Measurements from ENCODE around the gene IMPDH1. TPM values are rescaled to one million over a fixed set of nuclear protein-coding genes. Genes with fewer than 3 reads are reported as not detected.

Gene IMPDH1
- total RNA-seq, 1 experiment from 2014 or later: 119 TPM

DNA sequence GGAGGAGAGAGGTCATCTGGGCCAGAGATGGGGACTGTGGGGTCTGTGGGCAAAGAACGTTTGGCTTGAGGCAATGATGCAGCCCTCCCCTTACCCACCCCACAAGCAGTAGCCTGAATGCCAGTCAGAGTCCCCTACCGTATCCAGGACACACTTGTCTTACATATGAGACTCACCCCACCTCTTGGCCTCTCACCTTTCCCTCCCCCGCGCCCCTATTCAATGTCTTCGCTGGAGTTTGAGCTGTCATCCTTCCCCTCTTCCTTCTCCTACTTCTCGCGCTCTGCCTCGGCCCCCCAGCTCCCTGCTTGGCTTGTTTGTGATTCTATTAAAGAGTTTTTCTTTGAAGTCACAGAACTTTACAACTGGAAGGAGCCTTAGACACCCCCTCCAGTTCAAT, 57.1 kb downstream of the IMPDH1 start:
- no peaks in the 10 kb centered on the region for H3K9me2 ChIP-seq (ENCODE audit: insufficient read depth)
- H2AFZ ChIP-seq: no peak overlapping the region
- H3K4me2 ChIP-seq: no peak overlapping the region
- no peaks in the 10 kb centered on the region for H3K36me3 ChIP-seq (ENCODE audit: low read depth)
- no peak for DNase-seq
- no peak overlapping the region for H3K4me3 ChIP-seq
- no peak overlapping the region for H3K27ac ChIP-seq
- BruUV-seq (replicated peaks): no TSS peak
- no peaks in the 10 kb centered on the region for H3K79me2 ChIP-seq (ENCODE audit: low read depth)
- no peaks in the 10 kb centered on the region for H3K27me3 ChIP-seq (ENCODE audit: insufficient read depth, low read depth)
- H3K4me1 ChIP-seq (replicated peaks; ENCODE audit: insufficient read depth): peaks cover 29% of the 10 kb centered on the region
- H3K9me3 ChIP-seq (ENCODE audit: insufficient read depth, low read depth): no peaks in the 10 kb centered on the region
- CTCF ChIA-PET: interaction anchor here (0.7 kb wide), 1 partner anchor 38 kb away, joined by 5 read pairs; no protein-coding TSS in a partner anchor
- H4K20me1 ChIP-seq (ENCODE audit: insufficient read depth): no peaks in the 10 kb centered on the region
- TF ChIP-seq, protein P1, sequence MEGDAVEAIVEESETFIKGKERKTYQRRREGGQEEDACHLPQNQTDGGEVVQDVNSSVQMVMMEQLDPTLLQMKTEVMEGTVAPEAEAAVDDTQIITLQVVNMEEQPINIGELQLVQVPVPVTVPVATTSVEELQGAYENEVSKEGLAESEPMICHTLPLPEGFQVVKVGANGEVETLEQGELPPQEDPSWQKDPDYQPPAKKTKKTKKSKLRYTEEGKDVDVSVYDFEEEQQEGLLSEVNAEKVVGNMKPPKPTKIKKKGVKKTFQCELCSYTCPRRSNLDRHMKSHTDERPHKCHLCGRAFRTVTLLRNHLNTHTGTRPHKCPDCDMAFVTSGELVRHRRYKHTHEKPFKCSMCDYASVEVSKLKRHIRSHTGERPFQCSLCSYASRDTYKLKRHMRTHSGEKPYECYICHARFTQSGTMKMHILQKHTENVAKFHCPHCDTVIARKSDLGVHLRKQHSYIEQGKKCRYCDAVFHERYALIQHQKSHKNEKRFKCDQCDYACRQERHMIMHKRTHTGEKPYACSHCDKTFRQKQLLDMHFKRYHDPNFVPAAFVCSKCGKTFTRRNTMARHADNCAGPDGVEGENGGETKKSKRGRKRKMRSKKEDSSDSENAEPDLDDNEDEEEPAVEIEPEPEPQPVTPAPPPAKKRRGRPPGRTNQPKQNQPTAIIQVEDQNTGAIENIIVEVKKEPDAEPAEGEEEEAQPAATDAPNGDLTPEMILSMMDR (conservative IDR thresholded peaks at IDR 0.05): no peak
- no peak for TF ChIP-seq EZH2 (IDR thresholded peaks at IDR 0.05; ENCODE audit: low read depth)
- intact Hi-C loops (cut with micrococcal nuclease; ENCODE audit: unreplicated experiment): no loop called here
- H3F3A ChIP-seq (ENCODE audit: insufficient read depth, low read depth): peaks cover 8% of the 10 kb centered on the region; the same call in 1 of the 2 replicates
- POLR2A ChIA-PET (ENCODE audit: unreplicated experiment): no interaction called here

DNA sequence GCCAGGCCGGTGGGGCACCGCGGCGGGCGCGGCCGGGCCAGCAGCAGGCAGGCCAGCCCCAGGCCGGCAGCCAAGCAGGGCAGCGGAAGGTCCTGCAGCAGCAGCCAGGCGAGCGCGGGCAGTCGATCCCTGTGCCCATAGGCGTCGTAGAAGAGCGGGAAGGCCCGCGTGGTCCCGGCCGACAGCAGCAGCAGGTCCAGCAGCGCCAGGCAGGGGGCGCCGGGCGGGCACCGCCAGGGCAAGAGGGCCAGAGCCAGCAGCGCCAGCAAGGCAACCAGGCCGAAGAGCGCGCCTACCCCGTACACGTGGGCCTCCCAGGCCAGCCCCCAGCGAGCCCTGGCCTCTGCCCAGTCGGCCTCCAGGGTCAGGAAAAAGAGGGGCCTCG, 57.6 kb downstream of the IMPDH1 start:
- no peaks in the 10 kb centered on the region for H4K20me1 ChIP-seq (ENCODE audit: insufficient read depth)
- H3K4me1 ChIP-seq (replicated peaks; ENCODE audit: insufficient read depth): peaks cover 24% of the 10 kb centered on the region
- H3F3A ChIP-seq (ENCODE audit: insufficient read depth, low read depth): peaks cover 8% of the 10 kb centered on the region; the same call in 1 of the 2 replicates
- no peaks in the 10 kb centered on the region for H3K79me2 ChIP-seq (ENCODE audit: low read depth)
- ChIA-PET CTCF (no interaction called here), POLR2A (ENCODE audit: unreplicated experiment) (no interaction called here)
- H3K9me3 ChIP-seq (ENCODE audit: insufficient read depth, low read depth): no peaks in the 10 kb centered on the region
- no peak overlapping the region for H3K27ac ChIP-seq
- TF ChIP-seq, protein P1 (conservative IDR thresholded peaks at IDR 0.05): no peak
- no peak for TF ChIP-seq EZH2 (IDR thresholded peaks at IDR 0.05; ENCODE audit: low read depth)
- no peak overlapping the region for H2AFZ ChIP-seq
- no peak overlapping the region for H3K4me3 ChIP-seq
- H3K27me3 ChIP-seq (ENCODE audit: insufficient read depth, low read depth): no peaks in the 10 kb centered on the region
- intact Hi-C loops (cut with micrococcal nuclease; ENCODE audit: unreplicated experiment): no loop called here
- DNase-seq: no peak
- H3K36me3 ChIP-seq (ENCODE audit: low read depth): no peaks in the 10 kb centered on the region
- BruUV-seq (replicated peaks): no TSS peak
- H3K9me2 ChIP-seq (ENCODE audit: insufficient read depth): no peaks in the 10 kb centered on the region
- H3K4me2 ChIP-seq: no peak overlapping the region

DNA sequence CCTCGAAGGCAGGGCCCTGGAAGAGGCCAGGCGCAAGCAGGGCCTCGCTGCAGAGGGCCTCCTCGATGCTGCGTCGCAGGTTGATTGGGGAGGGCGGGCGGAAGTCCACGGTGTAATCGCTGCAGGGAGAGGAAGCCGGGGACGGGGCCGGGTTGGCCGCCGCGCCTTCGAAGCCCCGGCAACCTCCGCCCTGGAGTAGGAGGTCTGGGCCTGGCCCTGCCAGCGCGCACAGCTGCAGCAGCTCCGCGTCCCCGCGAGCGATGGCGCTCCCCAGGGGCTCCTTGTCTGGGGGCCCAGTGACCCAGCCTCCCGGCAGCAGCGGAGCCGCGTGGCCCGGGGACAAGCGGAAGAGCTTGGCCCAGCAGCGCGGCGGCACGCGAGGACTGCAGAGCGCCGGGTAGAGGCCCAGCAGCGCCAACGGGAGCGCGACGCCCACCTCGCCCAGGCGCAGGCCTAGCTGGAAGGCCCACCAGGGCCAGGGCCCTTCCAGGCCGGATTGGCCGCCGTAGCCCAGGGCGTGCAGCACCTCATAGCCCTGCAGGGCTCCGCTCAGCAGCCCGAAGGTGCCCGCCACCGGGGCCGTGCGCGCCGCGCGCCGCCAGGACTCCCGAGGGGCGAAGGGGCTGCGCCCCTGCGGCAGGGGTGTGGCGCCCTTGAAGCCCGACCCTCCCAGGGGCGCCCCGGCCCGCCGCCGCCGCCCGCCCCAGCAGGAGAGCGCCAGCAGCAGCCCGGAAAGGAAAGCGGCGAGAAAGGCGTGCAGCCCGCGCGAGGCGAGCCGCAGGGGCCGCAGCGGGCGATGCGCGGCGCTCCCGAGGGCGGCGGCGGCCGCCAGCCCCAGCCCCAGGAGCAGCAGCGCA, 58.3 kb downstream of the IMPDH1 start:
- H3K27ac ChIP-seq: no peak overlapping the region
- H2AFZ ChIP-seq: no peak overlapping the region
- H3K4me3 ChIP-seq: no peak overlapping the region
- no peaks in the 10 kb centered on the region for H3K36me3 ChIP-seq (ENCODE audit: low read depth)
- no peaks in the 10 kb centered on the region for H3K9me2 ChIP-seq (ENCODE audit: insufficient read depth)
- no peak for DNase-seq
- H4K20me1 ChIP-seq (ENCODE audit: insufficient read depth): no peaks in the 10 kb centered on the region
- intact Hi-C loops (cut with micrococcal nuclease; ENCODE audit: unreplicated experiment): no loop called here
- H3K27me3 ChIP-seq (ENCODE audit: insufficient read depth, low read depth): no peaks in the 10 kb centered on the region
- no peaks in the 10 kb centered on the region for H3K79me2 ChIP-seq (ENCODE audit: low read depth)
- H3K4me1 ChIP-seq (replicated peaks; ENCODE audit: insufficient read depth): peaks cover 18% of the 10 kb centered on the region
- H3K4me2 ChIP-seq: no peak overlapping the region
- TF ChIP-seq, protein P1 (conservative IDR thresholded peaks at IDR 0.05): no peak
- TF ChIP-seq EZH2 (IDR thresholded peaks at IDR 0.05; ENCODE audit: low read depth): no peak
- H3K9me3 ChIP-seq (ENCODE audit: insufficient read depth, low read depth): no peaks in the 10 kb centered on the region
- peaks cover 5% of the 10 kb centered on the region; the same call in 1 of the 2 replicates for H3F3A ChIP-seq (ENCODE audit: insufficient read depth, low read depth)
- POLR2A ChIA-PET (ENCODE audit: unreplicated experiment): no interaction called here
- no TSS peak for BruUV-seq (replicated peaks)
- CTCF ChIA-PET: no interaction called here

All from PC-9 (cell line).